ENCODE data around the gene NEK5.
"Not testable (repeated sequence)": the region's sequence is repeated elsewhere in the genome, so short reads cannot be mapped to it uniquely, and the experiment has no call there.

NEK5 gene, protein sequence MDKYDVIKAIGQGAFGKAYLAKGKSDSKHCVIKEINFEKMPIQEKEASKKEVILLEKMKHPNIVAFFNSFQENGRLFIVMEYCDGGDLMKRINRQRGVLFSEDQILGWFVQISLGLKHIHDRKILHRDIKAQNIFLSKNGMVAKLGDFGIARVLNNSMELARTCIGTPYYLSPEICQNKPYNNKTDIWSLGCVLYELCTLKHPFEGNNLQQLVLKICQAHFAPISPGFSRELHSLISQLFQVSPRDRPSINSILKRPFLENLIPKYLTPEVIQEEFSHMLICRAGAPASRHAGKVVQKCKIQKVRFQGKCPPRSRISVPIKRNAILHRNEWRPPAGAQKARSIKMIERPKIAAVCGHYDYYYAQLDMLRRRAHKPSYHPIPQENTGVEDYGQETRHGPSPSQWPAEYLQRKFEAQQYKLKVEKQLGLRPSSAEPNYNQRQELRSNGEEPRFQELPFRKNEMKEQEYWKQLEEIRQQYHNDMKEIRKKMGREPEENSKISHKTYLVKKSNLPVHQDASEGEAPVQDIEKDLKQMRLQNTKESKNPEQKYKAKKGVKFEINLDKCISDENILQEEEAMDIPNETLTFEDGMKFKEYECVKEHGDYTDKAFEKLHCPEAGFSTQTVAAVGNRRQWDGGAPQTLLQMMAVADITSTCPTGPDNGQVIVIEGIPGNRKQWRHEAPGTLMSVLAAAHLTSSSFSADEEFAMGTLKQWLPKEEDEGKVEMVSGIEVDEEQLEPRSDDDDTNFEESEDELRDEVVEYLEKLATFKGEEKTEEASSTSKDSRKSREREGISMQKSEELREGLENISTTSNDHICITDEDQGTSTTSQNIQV

DNA sequence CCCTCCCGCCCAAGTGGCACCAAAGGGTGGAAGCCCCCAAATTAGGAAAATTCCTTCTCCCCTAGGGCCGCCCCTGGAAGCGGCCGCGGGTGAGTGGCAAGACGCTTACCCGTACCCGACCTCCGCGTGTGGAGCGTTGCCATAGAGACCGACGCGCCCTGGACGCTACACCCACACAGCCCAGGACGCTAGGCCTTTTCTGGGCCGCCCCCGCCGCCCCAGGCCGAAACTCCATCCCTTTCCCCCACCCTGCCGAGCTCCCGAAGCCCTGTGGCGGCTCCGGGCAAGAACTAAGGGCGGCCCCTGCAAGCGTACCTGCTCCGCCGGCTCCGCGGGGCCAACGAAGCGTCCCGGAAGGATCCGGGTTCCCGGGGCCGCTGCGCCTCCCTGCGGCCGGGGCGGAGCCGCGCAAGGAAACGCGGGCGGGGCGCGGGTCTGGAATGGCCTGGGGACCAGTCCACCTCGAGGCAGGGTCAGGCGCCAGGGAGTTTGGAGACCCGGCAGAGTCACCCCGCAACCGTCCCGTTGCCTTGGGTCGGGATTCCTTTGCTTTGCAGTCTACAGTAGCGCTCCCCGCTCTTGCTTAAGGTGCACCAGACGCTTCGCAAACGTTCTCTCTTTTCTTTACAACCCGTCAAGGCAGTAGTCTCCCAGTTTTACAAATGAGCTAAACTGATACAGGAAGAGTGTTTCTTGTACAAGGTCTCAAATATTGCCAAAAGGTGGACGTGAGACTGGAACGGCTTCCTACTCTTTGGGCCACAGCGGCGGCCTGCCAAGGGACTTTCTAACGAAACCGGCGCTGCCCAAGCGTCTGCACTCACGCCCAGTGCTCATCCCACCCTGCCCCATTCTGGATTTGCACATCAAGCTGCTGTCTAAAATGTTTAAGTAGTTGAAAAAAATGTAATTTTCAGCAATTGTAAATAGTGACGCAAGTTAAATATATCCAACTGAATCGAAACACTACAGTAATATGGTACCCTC is at the start of gene NEK5:
Gene NEK5, minus strand, starts transcription at position 360 of the 987 bp plus-strand sequence. CDS start 1,591 bp downstream, outside the sequence.
- peak; percentile 14 to 35 (median 24) for DNase-seq

DNA sequence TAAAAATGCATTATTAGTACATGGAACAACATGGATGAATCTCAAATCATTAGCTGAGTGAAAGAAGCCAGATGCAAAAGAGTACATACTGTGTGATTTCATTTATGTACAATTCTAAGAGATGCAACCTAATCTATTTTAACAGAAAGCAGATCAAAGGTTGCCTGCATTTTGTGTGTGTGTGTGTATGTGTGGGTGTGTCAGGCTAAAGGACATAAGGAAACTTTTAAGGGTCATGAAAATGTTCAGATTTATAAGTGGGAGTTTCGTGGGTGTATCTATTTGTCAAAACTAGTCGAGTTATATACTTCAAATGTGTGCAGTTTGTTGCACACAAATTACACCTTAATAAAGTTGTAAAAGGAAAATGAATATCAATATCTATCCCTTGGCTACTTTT is 48.4 kb upstream of the NEK5 start:
- DNase-seq, result no peak

DNA sequence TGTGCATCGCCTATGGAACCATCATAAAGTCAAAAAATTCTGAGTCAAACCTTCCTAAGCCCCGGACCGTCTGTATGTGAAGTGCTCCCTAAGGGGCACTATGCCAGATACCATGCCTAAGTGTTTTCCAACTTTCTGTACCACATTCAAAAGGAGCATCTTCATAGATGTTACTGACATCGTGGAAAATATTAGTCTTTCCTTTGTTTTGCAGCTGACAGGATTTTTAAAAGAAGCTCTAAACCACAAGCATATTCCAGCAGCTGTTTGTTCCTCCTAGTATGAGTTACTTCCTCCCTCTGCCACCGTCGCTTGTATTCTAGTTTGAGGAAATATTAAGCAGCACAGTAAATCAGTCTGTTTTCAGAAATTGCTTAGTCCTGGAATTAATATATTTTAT is 45.1 kb upstream of the NEK5 start:
- not testable (repeated sequence) for DNase-seq

DNA sequence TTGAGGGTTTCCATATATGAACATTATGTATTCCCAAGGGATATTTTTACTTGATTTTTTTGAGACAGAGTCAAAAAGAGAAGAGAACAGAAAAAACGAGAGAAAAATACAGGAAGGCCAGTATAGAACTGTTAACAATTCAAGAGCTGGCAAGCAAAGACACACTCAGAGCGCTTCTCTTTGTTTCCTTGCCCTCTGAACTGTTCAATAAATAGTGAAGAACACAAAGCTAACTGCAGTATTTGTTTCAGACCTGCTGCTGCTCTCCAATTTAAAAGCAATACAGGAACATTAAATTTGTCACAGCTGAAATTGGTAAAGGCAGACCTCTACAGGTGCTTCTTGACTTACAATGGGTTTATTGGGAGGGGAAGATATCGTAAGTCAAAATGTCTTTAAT is 44.5 kb upstream of the NEK5 start:
- no peak for DNase-seq

DNA sequence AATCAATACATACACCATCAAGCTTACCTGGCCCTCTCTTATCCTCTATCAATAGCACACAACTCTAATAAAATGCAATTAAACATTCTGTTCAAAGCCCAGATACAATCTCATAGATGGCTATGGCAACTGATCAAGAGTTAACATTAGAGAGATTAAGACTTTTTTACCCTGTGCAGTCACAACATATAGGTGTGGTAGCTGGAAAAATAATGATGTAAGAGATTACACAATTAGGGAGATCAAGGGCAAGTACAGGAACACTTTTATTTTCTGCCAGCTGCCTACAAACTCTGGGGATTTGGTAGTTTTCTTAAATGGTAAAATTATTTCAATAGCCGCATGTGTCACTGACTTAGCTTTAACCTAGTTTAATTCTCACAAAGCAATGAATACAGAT is 42.8 kb upstream of the NEK5 start:
- not testable (repeated sequence) for DNase-seq

DNA sequence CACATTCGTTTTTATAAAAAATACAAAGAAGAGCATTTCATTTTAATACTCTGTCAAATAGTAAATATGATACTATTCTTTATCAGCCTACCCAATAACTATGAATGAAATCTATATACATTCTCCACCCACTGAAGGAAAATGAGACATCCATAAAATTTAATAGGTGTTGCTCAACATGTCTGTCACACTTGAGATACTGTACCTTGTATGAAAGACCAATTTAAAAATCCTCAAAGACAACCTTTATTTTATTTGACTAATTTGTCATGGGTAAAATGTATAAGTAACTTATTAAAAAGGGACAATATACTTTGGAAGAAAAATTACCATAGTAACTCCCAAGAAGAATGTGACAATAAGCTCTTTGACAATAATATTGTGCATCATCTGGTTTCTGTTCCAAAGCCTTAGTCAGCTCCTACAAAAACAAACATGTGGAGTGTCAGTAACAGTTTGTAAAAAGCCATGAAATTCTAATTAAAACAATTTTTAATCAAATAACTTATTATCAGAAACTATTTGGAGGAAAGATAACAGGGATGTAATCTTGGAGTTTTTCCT is 42.0 kb upstream of the NEK5 start:
- not testable (repeated sequence) for DNase-seq

DNA sequence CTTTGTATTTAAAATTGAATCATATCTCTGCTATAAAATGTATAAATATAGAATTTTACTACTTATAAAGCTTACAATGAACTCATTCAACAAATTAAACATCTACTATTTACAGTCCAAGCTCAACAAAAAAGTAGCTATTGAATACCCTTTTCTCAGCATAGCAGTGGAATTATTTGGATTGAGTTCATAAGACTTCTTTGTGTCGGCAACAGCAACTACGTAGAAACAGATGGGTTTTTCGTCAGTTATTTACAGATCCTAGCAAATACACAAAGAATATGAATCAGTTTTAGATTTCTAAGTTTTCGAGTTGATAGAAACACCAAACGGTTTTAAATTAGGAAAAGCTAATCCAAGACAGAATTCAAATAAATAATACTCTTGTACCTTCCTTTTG is 41.0 kb upstream of the NEK5 start:
- no peak for DNase-seq

DNA sequence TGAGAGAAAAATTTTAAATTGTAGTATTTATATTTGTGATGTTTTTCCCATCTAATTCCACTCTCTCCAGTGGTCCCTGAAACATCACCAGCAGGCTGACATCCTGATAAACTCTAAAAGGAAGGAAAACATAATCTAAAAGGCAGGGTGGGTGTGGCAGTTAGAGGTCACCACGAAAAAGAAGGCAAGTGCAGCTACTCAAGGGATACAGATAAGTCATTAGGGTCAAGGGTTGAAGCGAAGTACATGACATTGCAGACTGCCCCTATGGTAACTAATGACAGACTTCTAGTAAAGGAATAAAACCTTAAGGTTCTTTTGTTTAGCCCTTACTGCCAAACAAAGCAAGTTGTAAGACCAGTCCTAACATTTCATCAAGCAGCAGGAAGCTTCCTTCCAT is 36.5 kb upstream of the NEK5 start:
- no peak for DNase-seq

DNA sequence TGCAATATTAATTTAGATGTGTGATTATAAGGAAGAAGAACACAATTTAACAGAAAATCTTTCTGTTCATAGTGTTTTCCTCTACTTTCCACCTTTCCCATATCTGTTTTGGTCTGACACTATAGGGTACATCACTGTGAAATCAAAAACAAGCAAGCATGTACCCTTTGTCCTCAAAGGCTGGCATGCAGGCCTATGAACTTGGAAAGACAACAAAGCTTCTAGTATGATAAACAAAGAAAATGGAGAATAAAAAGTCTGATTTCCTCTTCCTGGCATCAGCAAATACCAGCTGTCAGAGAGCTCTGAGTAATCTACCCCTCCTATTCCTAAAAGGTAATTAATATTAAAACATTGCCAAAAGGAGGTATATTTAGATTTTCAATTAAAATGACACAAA is 36.1 kb upstream of the NEK5 start:
- DNase-seq, result no peak

DNA sequence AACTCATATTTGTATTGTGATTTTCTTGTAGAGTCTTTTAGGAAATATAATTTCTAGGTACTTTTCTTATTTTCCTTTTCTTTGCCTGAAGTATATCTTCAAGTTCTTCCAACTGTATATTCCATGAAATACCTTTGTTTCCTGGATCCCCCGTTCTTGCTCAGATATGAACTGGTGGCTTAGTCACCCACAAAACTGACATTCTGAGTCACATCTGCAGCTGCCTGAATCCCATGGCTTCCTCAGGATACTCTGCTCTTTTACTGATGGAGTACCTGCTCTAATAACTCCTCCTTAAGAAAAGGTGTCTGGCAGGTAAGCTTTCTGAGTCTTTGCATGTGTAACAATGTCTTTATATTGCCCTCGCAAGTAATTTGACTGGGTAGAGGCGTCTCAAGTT is 35.0 kb upstream of the NEK5 start:
- not testable (repeated sequence) for DNase-seq

DNA sequence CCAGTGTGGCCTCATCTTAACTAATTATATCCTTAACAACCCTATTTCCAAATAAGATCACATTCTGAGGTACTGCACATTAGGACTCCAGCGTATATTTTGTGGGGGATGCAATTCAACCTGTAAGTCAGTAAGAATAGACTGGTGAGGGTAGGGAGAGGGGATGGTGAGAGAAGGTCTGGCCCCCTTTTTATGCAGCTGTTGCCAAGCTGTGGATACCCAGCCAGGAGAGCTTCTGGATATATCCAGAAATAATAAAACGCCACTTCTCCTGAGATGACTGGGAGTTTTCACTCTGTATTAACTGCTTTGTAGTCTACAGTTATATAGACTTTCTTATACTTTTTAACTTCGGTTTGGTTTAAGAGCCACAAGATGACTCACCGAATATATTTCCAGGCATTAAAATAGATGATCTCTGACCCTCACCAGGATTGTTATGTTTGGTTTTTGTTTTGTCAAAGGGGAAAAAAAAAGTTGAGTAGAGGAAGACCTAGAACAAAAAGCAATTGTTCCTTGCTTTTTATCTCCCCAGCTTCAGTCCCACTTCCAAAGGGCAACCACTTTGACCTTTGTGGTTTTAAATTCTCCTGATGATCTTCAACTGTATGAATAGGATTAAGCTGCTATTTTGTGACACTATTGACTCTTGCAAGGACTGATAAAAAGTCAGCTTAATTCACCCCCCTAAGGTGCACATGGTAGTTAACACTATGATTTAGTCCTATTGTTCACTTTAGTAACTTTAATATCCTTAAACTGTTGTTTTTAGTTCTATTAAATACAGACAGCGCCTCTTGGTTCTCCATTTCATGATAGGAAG is 33.6 kb upstream of the NEK5 start:
- DNase-seq, result no peak

DNA sequence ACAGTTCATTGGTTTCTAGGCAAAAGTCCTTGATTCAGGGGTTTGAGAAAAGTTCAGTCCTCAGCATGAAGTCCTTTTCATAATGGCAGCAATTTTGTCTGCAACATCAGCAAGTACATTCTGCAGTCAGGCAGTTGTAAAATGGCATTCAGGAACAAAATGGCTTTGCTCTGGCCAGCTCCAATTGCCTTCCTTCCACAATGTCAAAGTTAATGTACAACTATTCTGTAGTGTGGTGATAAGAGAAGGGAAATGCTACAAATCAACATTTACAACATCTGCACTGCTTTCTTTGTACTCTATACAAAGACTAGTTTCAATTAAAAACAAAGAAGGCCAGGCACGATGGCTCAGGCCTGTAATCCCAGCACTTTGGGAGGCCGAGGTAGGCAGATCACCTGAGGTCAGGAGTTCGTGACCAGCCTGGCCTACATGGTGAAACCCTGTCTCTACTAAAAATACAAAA is 32.3 kb upstream of the NEK5 start:
- no peak for DNase-seq

DNA sequence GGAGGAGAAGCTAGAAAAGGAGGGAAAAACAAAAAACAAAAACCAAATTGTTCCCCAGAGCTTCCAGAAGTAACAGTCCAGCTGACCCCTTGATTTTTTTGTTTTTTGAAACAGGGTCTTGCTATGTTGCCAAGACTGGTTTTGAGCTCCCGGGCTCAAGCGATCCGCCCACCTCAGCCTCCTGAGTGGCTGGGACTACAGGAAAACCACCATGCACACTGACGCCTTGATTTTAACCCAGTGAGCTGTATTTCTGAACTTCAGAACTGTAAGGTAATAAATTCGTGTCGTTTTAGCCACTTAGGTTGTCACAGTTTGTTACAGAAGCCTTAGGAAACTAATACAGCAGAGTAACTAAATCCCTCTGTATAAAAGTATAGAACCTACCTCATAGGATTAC is 31.6 kb upstream of the NEK5 start:
- DNase-seq, result no peak

DNA sequence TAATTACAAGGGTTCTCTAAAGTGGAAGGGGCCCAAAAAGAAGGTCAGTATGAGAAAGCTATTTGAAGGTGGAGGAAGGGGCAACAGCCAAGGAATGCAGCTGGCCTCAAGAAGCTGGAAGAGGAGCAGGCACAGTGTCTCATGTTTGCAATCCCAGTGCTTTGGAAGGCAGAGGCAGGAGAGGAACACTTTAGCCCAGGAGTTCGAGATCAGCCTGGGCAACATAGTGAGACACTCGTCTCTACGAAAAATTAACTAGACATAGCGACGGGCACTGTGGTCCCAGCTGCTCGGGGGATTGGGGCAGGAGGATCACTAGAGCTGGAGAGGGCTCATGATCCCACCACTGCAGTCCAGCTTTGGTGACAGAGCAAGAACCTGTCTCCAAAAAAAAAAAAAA is 31.2 kb upstream of the NEK5 start:
- DNase-seq, result no peak

DNA sequence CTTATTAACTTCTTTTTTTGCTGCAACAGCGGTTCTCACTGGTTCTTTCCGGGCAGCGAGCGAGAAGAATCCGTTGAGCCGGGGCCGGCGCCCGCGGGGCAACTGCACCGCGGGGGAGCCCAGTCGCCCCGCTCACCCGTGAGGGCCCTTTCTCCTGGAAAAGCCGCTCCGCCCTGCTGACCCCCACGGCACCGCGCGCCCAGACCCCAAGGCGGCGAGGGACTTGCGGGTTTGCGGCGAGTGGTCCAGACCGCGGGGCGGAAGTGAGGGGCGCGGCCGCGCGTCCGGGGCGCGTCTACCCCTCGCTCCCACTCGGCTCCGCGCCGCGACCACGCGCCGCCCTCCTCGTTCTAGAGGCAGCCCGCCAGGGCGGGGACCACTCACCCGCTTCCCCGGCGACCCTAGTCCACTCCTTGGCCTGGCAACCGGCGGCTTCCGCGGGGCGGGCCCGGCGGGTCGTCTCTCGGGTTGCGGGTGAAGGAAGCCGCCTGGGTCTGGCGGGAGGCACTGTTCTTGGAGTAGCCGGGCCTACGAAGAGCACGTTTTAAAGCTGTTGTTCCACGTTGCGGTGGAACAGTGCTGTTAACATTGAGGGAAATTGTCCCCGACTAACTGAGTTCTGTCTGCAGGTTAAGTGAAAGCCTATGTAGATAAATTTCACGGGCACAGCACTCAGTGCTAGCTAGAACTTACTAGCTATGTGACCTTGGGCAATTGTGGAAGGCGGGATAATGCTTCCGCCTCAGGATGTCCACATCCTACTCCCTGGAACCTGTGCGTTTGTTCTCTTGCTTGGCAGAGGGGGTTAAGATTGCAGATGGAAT is 30.5 kb upstream of the NEK5 start, which contains the start of gene NEK3:
Gene NEK3, minus strand, starts transcription at position 439 of the 824 bp plus-strand sequence. CDS start 3,406 bp downstream, outside the sequence.
- peak; percentile 6 to 40 (median 30) for DNase-seq

DNA sequence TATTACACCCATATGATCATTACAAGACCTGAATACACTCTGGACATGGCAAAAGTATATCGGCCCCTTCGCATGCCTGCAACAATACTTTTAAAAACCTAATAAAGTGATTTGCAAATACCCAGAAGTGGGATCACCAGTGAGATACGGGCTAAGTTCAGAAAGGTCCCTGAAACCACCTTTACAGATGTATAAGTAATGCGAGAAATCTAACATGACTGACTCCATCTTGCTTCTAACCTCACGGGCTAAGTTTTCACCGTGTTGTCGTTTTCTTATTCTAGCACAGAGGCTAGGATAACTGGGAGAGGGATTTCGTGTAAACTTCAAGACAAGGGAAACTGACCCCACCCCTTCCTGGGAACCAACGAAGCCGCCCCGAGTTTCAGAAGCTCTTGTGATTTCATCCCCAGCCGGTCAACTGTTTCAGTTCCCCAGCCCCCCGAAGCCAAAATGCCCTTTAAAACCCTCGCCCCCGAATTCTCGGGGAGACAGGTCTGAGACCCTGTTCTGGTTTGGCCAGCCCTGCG is 29.8 kb upstream of the NEK5 start:
- no peak for DNase-seq

DNA sequence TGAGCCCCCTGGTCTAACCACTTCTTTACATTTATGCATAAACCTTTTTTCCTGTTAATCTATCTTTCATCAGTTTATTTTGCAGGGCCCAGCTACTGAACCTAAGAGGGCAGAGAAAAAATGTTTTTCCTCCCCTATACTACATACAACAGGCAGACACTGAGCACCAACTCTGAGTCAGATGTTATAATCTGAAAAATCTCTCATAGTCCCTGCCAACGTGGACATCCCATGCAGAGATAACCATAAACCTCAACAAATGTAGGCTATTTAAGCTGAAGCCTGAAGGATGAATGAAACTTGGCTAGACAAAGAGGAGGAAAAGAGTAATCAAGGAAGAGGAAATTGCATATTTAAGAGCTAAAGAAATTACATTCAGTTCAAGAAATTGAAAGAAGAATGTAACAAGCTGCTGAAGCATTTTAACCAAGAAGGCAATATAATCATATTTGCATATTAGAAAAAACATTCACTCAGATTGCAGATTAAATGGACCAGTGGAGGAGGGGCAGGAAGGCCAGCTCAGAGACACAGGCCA is 27.9 kb upstream of the NEK5 start:
- no peak for DNase-seq

DNA sequence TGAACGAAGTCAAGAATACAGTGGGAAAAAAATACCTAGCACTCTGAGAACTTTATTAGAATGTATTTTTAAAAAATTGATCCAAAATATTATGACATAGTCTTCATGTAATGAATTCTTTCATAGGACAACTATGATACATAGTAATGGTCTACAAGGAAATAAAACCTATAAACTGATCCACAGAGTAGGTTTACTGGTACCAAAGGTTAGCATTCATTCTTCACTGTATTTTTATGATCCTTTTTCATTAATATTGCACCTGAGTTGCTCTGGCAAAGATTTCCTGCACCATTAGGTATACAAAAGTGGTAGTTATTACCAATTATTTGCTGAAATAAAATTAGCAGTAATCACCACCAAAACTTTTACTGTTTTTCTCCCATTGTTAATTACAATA is 26.3 kb upstream of the NEK5 start:
- no peak for DNase-seq

DNA sequence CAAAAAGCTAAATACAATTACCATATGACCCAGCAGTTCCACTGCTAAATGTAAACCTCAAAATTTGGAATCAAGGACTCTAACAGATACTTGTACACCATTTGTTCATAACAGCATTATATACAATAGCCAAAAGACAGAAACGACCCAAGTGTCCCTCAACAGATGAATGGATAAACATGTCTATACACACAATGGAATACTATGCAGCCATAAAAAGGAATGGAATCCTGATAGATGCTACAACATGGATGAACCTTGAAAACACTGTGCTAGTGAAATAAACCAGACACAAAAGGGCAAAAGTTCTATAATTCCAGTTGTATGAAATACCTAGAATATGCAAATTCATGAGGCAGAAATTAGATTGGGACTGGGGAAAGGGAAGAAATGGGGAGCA is 18.4 kb upstream of the NEK5 start:
- no peak for DNase-seq

DNA sequence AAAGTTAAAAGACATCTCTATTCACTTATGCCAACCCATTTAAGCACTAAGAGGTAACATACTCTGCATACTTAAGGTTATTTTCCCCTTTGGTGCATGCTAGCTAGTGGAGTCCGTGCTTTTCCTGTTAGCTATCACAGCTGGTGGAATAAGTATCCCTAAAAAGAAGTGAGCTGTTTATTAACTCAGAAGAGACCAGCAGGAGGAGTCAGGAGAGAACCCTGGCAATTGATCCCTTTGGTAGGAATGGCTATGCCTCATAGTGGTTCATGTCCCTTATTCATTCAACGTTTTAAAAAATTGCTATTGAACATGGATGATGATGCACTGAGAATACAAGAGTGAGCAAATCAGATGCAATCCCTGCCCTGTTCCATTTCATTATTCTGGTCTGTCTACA is 12.4 kb upstream of the NEK5 start:
- no peak for DNase-seq

Data from activated CD4-positive, CD25-positive, alpha-beta regulatory T cell (primary cell).